DOHH2 (cell line): ENCODE results near the gene MRPS7.

Experiments
- CTCF ChIP-seq: fragments of 200-600 bp; sonication (generic); IDR thresholded peaks from one replicate; pipeline ENCODE4 v1.5.1; 2014; ENCODE audit warnings: antibody characterized with exemption, mild to moderate bottlenecking, low read depth, low read length; ENCODE audit not compliant: poor library complexity, severe bottlenecking
- EZH2phosphoT487 ChIP-seq: fragments of 200-600 bp; sonication (generic); IDR thresholded peaks from 2 replicates; pipeline ENCODE4 v1.6.1; 2017; ENCODE audit warnings: borderline replicate concordance, mild to moderate bottlenecking, antibody characterized with exemption, low read length, moderate library complexity, mixed read lengths

GRCh38 chr17:75239778-75240393 lies 21.8 kb upstream of the MRPS7 start:
- TF ChIP-seq CTCF (no peak), EZH2phosphoT487 (no peak)
